HG03175 (cell line): ENCODE data around the gene STRBP.
"Not testable (repeated sequence)": the region's sequence is repeated elsewhere in the genome, so short reads cannot be mapped to it uniquely, and the experiment has no call there.

ENCODE experiments used
- ATAC-seq: cut with Tn5 transposase; IDR thresholded peaks from one replicate; pipeline ENCODE4 v1.9.1; 2021; ENCODE audit warnings: mild to moderate bottlenecking, moderate library complexity; ENCODE audit not compliant: unreplicated experiment

STRBP gene

GRCh38 chr9:123268465-123269259 is at the start of gene STRBP:
TSS of gene STRBP (minus strand) at chr9:123268586. CDS start at chr9:123184134, 84,452 bp downstream.
- peak; percentile 94 for ATAC-seq

GRCh38 chr9:123316053-123316718 is 47.8 kb upstream of the STRBP start:
- ATAC-seq = no peak

- ATAC-seq = no peak
Observed at GRCh38 chr9:123315635-123316034, 47.2 kb upstream of the STRBP start.

- ATAC-seq = no peak
Observed at GRCh38 chr9:123314617-123315016, 46.2 kb upstream of the STRBP start.

GRCh38 chr9:123312306-123312877 is 44.0 kb upstream of the STRBP start:
- ATAC-seq = no peak

- no peak for ATAC-seq
Observed at GRCh38 chr9:123311250-123311752, 42.9 kb upstream of the STRBP start.

- no peak for ATAC-seq
Observed at GRCh38 chr9:123310551-123311249, 42.3 kb upstream of the STRBP start.

GRCh38 chr9:123309611-123310010 is 41.2 kb upstream of the STRBP start:
- no peak for ATAC-seq

GRCh38 chr9:123305879-123306278 is 37.5 kb upstream of the STRBP start:
- ATAC-seq = no peak

- ATAC-seq = no peak
Observed at GRCh38 chr9:123304340-123304691, 35.9 kb upstream of the STRBP start.

- no peak for ATAC-seq
Observed at GRCh38 chr9:123302348-123303214, 34.2 kb upstream of the STRBP start.

GRCh38 chr9:123301936-123302335 is 33.5 kb upstream of the STRBP start:
- ATAC-seq = not testable (repeated sequence)

GRCh38 chr9:123300554-123300953 is 32.2 kb upstream of the STRBP start:
- no peak for ATAC-seq

- no peak for ATAC-seq
Observed at GRCh38 chr9:123299558-123300126, 31.3 kb upstream of the STRBP start.

- ATAC-seq = no peak
Observed at GRCh38 chr9:123296174-123296573, 27.8 kb upstream of the STRBP start.

- no peak for ATAC-seq
Observed at GRCh38 chr9:123291736-123292135, 23.4 kb upstream of the STRBP start.

- no peak for ATAC-seq
Observed at GRCh38 chr9:123290764-123291163, 22.4 kb upstream of the STRBP start.

GRCh38 chr9:123287639-123288038 is 19.3 kb upstream of the STRBP start:
- ATAC-seq = no peak

- ATAC-seq = no peak
Observed at GRCh38 chr9:123286324-123286723, 17.9 kb upstream of the STRBP start.

GRCh38 chr9:123284656-123285055 is 16.3 kb upstream of the STRBP start:
- no peak for ATAC-seq
